OCI-LY3 (cell line): ENCODE measurements around the gene MN1.

ENCODE experiments used
- H2AFZ ChIP-seq: fragments of 200-600, 300-600 bp; shearing (Covaris generic); 2 replicates; pipeline ENCODE4 v1.6.0; 2014; ENCODE audit warnings: antibody characterized with exemption, low read depth, low read length
- H3K27ac ChIP-seq: fragments of 200-600, 300-600 bp; sonication (generic); 2 replicates; pipeline ENCODE4 v1.5.1; 2014; ENCODE audit warnings: mild to moderate bottlenecking, low read length, moderate library complexity, mixed read lengths
- H3K27me3 ChIP-seq: fragments of 200-600, 300-600 bp; sonication (generic); 2 replicates; pipeline ENCODE4 v1.6.1; 2014; ENCODE audit warnings: low read depth, low read length, mixed read lengths
- H3K36me3 ChIP-seq: fragments of 200-600, 300-600 bp; sonication (generic); replicated peaks from 2 replicates; pipeline ENCODE3; 2014; ENCODE audit warnings: low read depth, low read length, mixed read lengths
- H3K4me1 ChIP-seq: fragments of 300-600, 200-600 bp; sonication (generic); 2 replicates; pipeline ENCODE4 v1.6.1; 2014; ENCODE audit warnings: low read length, mixed read lengths
- H3K4me2 ChIP-seq: fragments of 200-600, 300-600 bp; sonication (generic); 2 replicates; pipeline ENCODE4 v1.6.1; 2014; ENCODE audit warnings: low read length, mixed read lengths
- H3K4me3 ChIP-seq: fragments of 300-600, 200-600 bp; sonication (generic); 2 replicates; pipeline ENCODE4 v1.5.1; 2014; ENCODE audit warnings: antibody characterized with exemption, mild to moderate bottlenecking, low read length, moderate library complexity
- H3K79me2 ChIP-seq: fragments of 300-600, 200-600 bp; shearing (Covaris generic); 2 replicates; pipeline ENCODE4 v1.6.1; 2014; ENCODE audit warnings: mild to moderate bottlenecking, low read length, mixed read lengths
- H3K9ac ChIP-seq: fragments of 300-600, 200-600 bp; shearing (Covaris generic); 2 replicates; pipeline ENCODE4 v1.6.0; 2014; ENCODE audit warnings: mild to moderate bottlenecking, low read length, moderate library complexity
- H3K9me3 ChIP-seq: fragments of 200-600, 300-600 bp; shearing (Covaris generic); 2 replicates; pipeline ENCODE4 v1.6.1; 2014; ENCODE audit warnings: low read length, mixed read lengths; ENCODE audit not compliant: insufficient read depth
- H4K20me1 ChIP-seq: fragments of 200-600, 300-600 bp; sonication (generic); 2 replicates; pipeline ENCODE4 v1.6.1; 2016; ENCODE audit warnings: low read length, mixed read lengths; ENCODE audit not compliant: insufficient read depth
- EZH2phosphoT487 ChIP-seq: fragments of 200-600 bp; shearing (Covaris generic); IDR thresholded peaks from 2 replicates; pipeline ENCODE4 v1.6.1; 2018; ENCODE audit warnings: antibody characterized with exemption, mixed run types, low read depth
- TF ChIP-seq, protein P1 (sequence below): fragments of 200-600, 300-600 bp; sonication (generic); IDR thresholded peaks from 2 replicates; pipeline ENCODE4 v1.5.1; 2014; ENCODE audit warnings: antibody characterized with exemption, low read length, low read depth

Gene MN1

DNA sequence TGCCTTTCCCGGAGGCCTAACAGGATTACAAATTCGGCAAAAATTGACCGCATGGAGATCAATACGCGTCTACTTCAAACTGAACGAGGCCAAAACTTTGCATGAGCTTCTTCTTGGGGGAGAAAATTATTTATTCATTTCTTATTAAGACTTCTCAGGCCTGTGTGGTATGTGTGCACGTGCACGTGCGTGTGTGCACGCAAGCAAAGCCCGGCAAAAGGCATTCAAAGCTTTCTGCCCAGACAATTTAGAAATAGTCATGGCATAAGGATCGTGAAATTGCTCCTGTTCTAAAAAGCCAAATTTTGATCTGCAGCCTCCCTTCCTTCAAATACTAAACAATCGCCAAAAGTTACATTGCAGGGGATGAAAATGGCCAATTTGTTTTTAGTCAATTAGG, 14.6 kb downstream of the MN1 start:
- H3K79me2 ChIP-seq, result no peaks in the 10 kb centered on the region
- H3K4me2 ChIP-seq, result no peak overlapping the region
- TF ChIP-seq, protein P1, sequence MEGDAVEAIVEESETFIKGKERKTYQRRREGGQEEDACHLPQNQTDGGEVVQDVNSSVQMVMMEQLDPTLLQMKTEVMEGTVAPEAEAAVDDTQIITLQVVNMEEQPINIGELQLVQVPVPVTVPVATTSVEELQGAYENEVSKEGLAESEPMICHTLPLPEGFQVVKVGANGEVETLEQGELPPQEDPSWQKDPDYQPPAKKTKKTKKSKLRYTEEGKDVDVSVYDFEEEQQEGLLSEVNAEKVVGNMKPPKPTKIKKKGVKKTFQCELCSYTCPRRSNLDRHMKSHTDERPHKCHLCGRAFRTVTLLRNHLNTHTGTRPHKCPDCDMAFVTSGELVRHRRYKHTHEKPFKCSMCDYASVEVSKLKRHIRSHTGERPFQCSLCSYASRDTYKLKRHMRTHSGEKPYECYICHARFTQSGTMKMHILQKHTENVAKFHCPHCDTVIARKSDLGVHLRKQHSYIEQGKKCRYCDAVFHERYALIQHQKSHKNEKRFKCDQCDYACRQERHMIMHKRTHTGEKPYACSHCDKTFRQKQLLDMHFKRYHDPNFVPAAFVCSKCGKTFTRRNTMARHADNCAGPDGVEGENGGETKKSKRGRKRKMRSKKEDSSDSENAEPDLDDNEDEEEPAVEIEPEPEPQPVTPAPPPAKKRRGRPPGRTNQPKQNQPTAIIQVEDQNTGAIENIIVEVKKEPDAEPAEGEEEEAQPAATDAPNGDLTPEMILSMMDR, result no peak
- no peak for TF ChIP-seq EZH2phosphoT487
- H2AFZ ChIP-seq, result no peak overlapping the region
- H4K20me1 ChIP-seq, result no peaks in the 10 kb centered on the region
- H3K9ac ChIP-seq, result no peak overlapping the region
- no peak overlapping the region for H3K4me3 ChIP-seq
- H3K9me3 ChIP-seq, result no peaks in the 10 kb centered on the region
- peaks cover 13% of the 10 kb centered on the region; the same call in 1 of the 2 replicates for H3K27me3 ChIP-seq
- H3K36me3 ChIP-seq, result no peaks in the 10 kb centered on the region
- no peaks in the 10 kb centered on the region for H3K4me1 ChIP-seq
- no peak overlapping the region for H3K27ac ChIP-seq

DNA sequence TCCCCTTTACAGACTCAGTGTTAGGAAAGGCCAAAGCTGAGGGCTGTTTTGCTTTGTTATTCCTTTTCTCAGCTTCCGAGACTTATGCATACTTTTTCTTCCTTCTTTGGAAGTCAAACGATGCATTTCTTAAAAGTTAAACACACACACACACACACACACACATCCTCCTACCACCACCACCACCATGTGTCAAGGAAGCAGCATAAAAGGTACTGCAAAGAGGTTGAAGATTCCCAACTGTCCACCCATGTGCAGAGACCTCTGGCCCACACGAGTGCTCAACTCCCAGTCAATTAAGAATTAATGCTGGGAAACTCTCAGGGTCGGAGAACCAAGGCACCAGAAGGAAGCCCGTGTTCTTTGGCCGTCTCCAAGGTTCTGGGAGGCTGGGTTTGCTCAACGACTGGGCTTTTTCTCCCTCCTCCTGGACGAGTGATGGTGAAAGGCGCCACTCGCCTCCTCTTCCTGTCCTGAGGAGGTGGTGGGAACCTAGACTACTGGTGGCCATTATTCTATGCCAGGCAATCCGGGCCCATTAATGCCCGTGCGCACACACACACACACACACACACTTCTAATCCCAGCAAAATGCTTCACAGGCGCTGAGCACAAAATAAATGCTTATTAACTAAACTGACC, 15.1 kb downstream of the MN1 start:
- H2AFZ ChIP-seq, result no peak overlapping the region
- H3K4me1 ChIP-seq, result no peaks in the 10 kb centered on the region
- H4K20me1 ChIP-seq, result no peaks in the 10 kb centered on the region
- H3K9me3 ChIP-seq, result no peaks in the 10 kb centered on the region
- H3K27ac ChIP-seq, result no peak overlapping the region
- H3K79me2 ChIP-seq, result no peaks in the 10 kb centered on the region
- peaks cover 13% of the 10 kb centered on the region; the same call in 1 of the 2 replicates for H3K27me3 ChIP-seq
- H3K4me2 ChIP-seq, result no peak overlapping the region
- no peak overlapping the region for H3K9ac ChIP-seq
- TF ChIP-seq, protein P1, result no peak
- TF ChIP-seq EZH2phosphoT487, result no peak
- no peak overlapping the region for H3K4me3 ChIP-seq
- no peaks in the 10 kb centered on the region for H3K36me3 ChIP-seq

DNA sequence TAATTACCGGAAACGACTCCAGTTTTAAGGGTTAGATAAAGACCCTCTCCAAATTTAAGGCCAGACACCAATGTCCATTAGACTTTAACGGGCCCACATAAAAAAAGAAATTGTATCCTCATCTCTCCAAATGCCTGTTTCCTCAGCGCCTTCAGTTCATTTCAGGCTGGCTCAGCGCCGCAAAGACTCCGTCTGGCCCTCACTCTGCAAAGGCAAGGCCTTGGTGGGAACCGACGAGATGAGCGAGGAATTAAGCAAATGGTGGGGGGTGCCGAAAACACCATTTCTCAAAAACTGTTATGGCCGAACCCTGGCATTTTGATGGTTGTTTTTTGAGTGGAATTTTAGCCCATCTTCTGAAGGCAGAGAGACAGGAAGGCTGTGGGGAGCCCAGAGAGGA, 15.7 kb downstream of the MN1 start:
- no peaks in the 10 kb centered on the region for H4K20me1 ChIP-seq
- no peak overlapping the region for H3K27ac ChIP-seq
- no peaks in the 10 kb centered on the region for H3K9me3 ChIP-seq
- TF ChIP-seq, protein P1, result no peak
- TF ChIP-seq EZH2phosphoT487, result no peak
- no peaks in the 10 kb centered on the region for H3K36me3 ChIP-seq
- no peak overlapping the region for H3K4me2 ChIP-seq
- peaks cover 11% of the 10 kb centered on the region; the same call in 1 of the 2 replicates for H3K27me3 ChIP-seq
- H2AFZ ChIP-seq, result no peak overlapping the region
- H3K4me1 ChIP-seq, result no peaks in the 10 kb centered on the region
- no peak overlapping the region for H3K4me3 ChIP-seq
- no peak overlapping the region for H3K9ac ChIP-seq
- no peaks in the 10 kb centered on the region for H3K79me2 ChIP-seq

- Histone ChIP-seq H3K4me1 (no peaks in the 10 kb centered on the region), H3K9ac (no peak overlapping the region)
These were observed 17.5 kb downstream of the MN1 start for GRCh38 chr22:27784120-27784475.

More at GRCh38 chr22:27784120-27784475, 17.5 kb downstream of the MN1 start:
- Histone ChIP-seq H3K79me2 (no peaks in the 10 kb centered on the region), H3K27me3 (peaks cover under 1% of the 10 kb centered on the region; the same call in 1 of the 2 replicates), H3K27ac (no peak overlapping the region), H4K20me1 (no peaks in the 10 kb centered on the region), H3K9me3 (no peaks in the 10 kb centered on the region), H3K4me2 (no peak overlapping the region), H3K36me3 (no peaks in the 10 kb centered on the region), H2AFZ (no peak overlapping the region), H3K4me3 (no peak overlapping the region)
- TF ChIP-seq, protein P1, result no peak
- no peak for TF ChIP-seq EZH2phosphoT487
